T-cell (primary cell): ENCODE measurements around the gene KLF11. TPM values are rescaled to one million over a fixed set of nuclear protein-coding genes. Genes with fewer than 3 reads are reported as not detected.

Source experiments
- ATAC-seq, 4 experiments: fragments of 200-7000 bp in 3 of 4; fragments of 150-1000 bp in 1 of 4; cut with Tn5 transposase; replicated peaks in 1 of 4; 1 replicate in 3 of 4; 2 replicates in 1 of 4; pipeline ENCODE4 v1.10.0; 2021; ENCODE audit warnings: moderate library complexity in 3 of 4, mild to moderate bottlenecking in 2 of 4, moderate number of reproducible peaks in 1 of 4
- CTCF ChIA-PET, 2 donors: fragments of 300-600 bp; sonication (Branson Sonifier 250); formaldehyde crosslinking; loops; one replicate each; lab custom pipeline; 2022; ENCODE audit warnings: antibody characterized with exemption in 2 of 2; lab: Charles Lee
- POLR2A ChIA-PET, 2 donors: fragments of 300-600 bp; sonication (Branson Sonifier 250); formaldehyde crosslinking; loops; one replicate each; lab custom pipeline; 2022; ENCODE audit warnings: antibody characterized with exemption in 2 of 2; lab: Charles Lee
- DNase-seq, 35 experiments: peaks; one replicate each; pipeline versions ENCODE4 v3.0.0 to v3.0.0-alpha.2; 2013 to 2023
- H3K27ac ChIP-seq: one replicate; pipeline ENCODE4 v1.5.1; 2013; ENCODE audit warnings: low read length
- H3K27me3 ChIP-seq, 2 experiments: replicated peaks in 1 of 2; 1 replicate in 1 of 2; 2 replicates in 1 of 2; pipeline versions ENCODE4 v1.6.1 to v1.7.0; 2013; ENCODE audit warnings: low read length in 1 of 2, mixed read lengths in 1 of 2; ENCODE audit not compliant: control insufficient read depth in 2 of 2, insufficient read depth in 2 of 2; ENCODE audit errors: extremely low read depth in 1 of 2
- H3K36me3 ChIP-seq, 2 donors: 1 replicate in 1 of 2; 2 replicates in 1 of 2; pipeline versions ENCODE4 v1.6.1 to v1.7.0; 2013; ENCODE audit warnings: low read length in 1 of 2; ENCODE audit not compliant: control insufficient read depth in 2 of 2, insufficient read depth in 1 of 2; ENCODE audit errors: extremely low read depth in 1 of 2
- H3K4me1 ChIP-seq, 2 experiments: 1 replicate in 1 of 2; 2 replicates in 1 of 2; pipeline versions ENCODE4 v1.6.1 to v1.7.0; 2013; ENCODE audit warnings: low read length in 2 of 2, mixed read lengths in 1 of 2; ENCODE audit not compliant: insufficient read depth in 2 of 2, control insufficient read depth in 1 of 2; ENCODE audit errors: extremely low read depth in 1 of 2
- H3K4me3 ChIP-seq, 2 donors: 1 replicate in 1 of 2; 2 replicates in 1 of 2; pipeline versions ENCODE4 v1.5.1 to v1.7.0; 2013; ENCODE audit warnings: mild to moderate bottlenecking in 2 of 2, low read length in 1 of 2, moderate library complexity in 1 of 2; ENCODE audit not compliant: control insufficient read depth in 1 of 2; ENCODE audit errors: extremely low read depth in 1 of 2
- H3K9me3 ChIP-seq: 2 replicates; pipeline ENCODE4 v1.7.0; 2013
- H3K27ac Mint-ChIP-seq, 2 donors: one replicate each; pipeline ENCODE4 v1.8.0; 2020 to 2021; ENCODE audit warnings: mild to moderate bottlenecking in 2 of 2, mixed read lengths in 2 of 2
- H3K27me3 Mint-ChIP-seq, 2 donors: one replicate each; pipeline ENCODE4 v1.8.0; 2021 to 2022; ENCODE audit warnings: mixed read lengths in 2 of 2
- H3K36me3 Mint-ChIP-seq: one replicate; pipeline ENCODE4 v1.8.0; 2021; ENCODE audit warnings: mixed read lengths
- H3K4me1 Mint-ChIP-seq, 3 donors: one replicate each; pipeline ENCODE4 v1.8.0; 2020 to 2022; ENCODE audit warnings: mixed read lengths in 3 of 3, mild to moderate bottlenecking in 1 of 3
- H3K4me3 Mint-ChIP-seq, 3 donors: one replicate each; pipeline ENCODE4 v1.8.0; 2020 to 2022; ENCODE audit warnings: mild to moderate bottlenecking in 3 of 3, mixed read lengths in 3 of 3, moderate library complexity in 3 of 3
- H3K9me3 Mint-ChIP-seq, 3 donors: one replicate each; pipeline ENCODE4 v1.8.0; 2020 to 2022; ENCODE audit warnings: mixed read lengths in 3 of 3
- WGBS: methylation state at CpG from one replicate; pipeline ENCODE4 v1.1.5; 2013; ENCODE audit warnings: missing lambda C conversion rate; ENCODE audit not compliant: insufficient coverage; 5-methylcytosine and 5-hydroxymethylcytosine counted together
- total RNA-seq, 35 experiments: library from RNA in 6 of 35; stranded (reverse) in 6 of 35; fragments of 120-200 nt in 1 of 35; gene quantifications; one replicate each; pipeline versions ENCODE4 v1.2.1 to v1.2.4 and lab custom pipeline; 2013 to 2026

KLF11 gene
- total RNA-seq, 5 donors from 2014 or later (not counting 1 experiment from before 2014, with no cell fraction given), result 6.8 to 36.3 (median 10.3) TPM

- Mint-ChIP-seq H3K36me3 (no peaks in the 10 kb centered on the region), H3K4me1 (no peaks in the 10 kb centered on the region), H3K4me3 (no peak overlapping the region), H3K9me3 (peaks cover 0 to 5% (median 4%) of the 10 kb centered on the region in 3 donors), H3K27ac (no peak overlapping the region), H3K27me3 (peaks cover 3 to 4% of the 10 kb centered on the region in 2 donors)
- POLR2A ChIA-PET, result interaction anchor here in 1 of 2 donors (0.6 kb wide), 2 partner anchors 31 to 69 kb away, joined by 3 to 5 read pairs; no protein-coding TSS in a partner anchor
- CTCF ChIA-PET, result interaction anchor here in 1 of 2 donors (0.6 kb wide), 1 partner anchor 65 kb away, joined by 3 read pairs; no protein-coding TSS in a partner anchor
- no peak overlapping the region for H3K4me3 ChIP-seq
- peaks cover 0 to 14% of the 10 kb centered on the region in 2 experiments for H3K27me3 ChIP-seq
- H3K9me3 ChIP-seq, result no peaks in the 10 kb centered on the region
- DNase-seq (no peak), ATAC-seq (no peak)
- WGBS, result 89% methylated on average over 8 of the region's 27 CpGs
- H3K36me3 ChIP-seq, result no peaks in the 10 kb centered on the region
- H3K27ac ChIP-seq, result no peak overlapping the region
- no peaks in the 10 kb centered on the region for H3K4me1 ChIP-seq
Measured at GRCh38 chr2:10019602-10020400, 23.5 kb upstream of the KLF11 start.

- Histone ChIP-seq H3K4me3 (no peak overlapping the region), H3K27me3 (peaks cover 0 to 10% of the 10 kb centered on the region in 2 experiments), H3K4me1 (no peaks in the 10 kb centered on the region), H3K36me3 (no peaks in the 10 kb centered on the region), H3K9me3 (no peaks in the 10 kb centered on the region), H3K27ac (no peak overlapping the region)
- no peak for DNase-seq
- no peak for ATAC-seq
- Mint-ChIP-seq H3K4me1 (no peaks in the 10 kb centered on the region), H3K36me3 (no peaks in the 10 kb centered on the region), H3K27me3 (peaks cover 3 to 4% of the 10 kb centered on the region in 2 donors), H3K9me3 (peaks cover 0 to 5% (median 4%) of the 10 kb centered on the region in 3 donors), H3K27ac (no peak overlapping the region), H3K4me3 (no peak overlapping the region)
- 86% methylated on average over 12 of the region's 16 CpGs for WGBS
- CTCF ChIA-PET, result no interaction called here
- POLR2A ChIA-PET, result no interaction called here
Measured at GRCh38 chr2:10022041-10022421, 21.3 kb upstream of the KLF11 start.

- Histone ChIP-seq H3K27ac (no peak overlapping the region), H3K4me1 (no peaks in the 10 kb centered on the region), H3K4me3 (no peak overlapping the region), H3K36me3 (no peaks in the 10 kb centered on the region), H3K9me3 (no peaks in the 10 kb centered on the region), H3K27me3 (peaks cover 0 to 10% of the 10 kb centered on the region in 2 experiments)
- 83% methylated on average over 3 of the region's 4 CpGs for WGBS
- no peaks in the 10 kb centered on the region for H3K36me3 Mint-ChIP-seq
- peaks cover 0 to 2% (median 1%) of the 10 kb centered on the region in 3 donors for H3K9me3 Mint-ChIP-seq
- H3K27ac Mint-ChIP-seq, result no peak overlapping the region
- POLR2A ChIA-PET, result no interaction called here
- no peak overlapping the region for H3K4me3 Mint-ChIP-seq
- no peak for DNase-seq
- CTCF ChIA-PET, result no interaction called here
- ATAC-seq, result no peak
- H3K27me3 Mint-ChIP-seq, result peaks cover under 1 to 4% of the 10 kb centered on the region in 2 donors
- H3K4me1 Mint-ChIP-seq, result peaks cover 0 to 2% (median 0%) of the 10 kb centered on the region in 3 donors
Measured at GRCh38 chr2:10022445-10022844, 20.9 kb upstream of the KLF11 start.

GRCh38 chr2:10022966-10023662 lies 20.2 kb upstream of the KLF11 start:
- Histone ChIP-seq H3K4me1 (peaks cover 0 to 7% of the 10 kb centered on the region in 2 experiments), H3K27ac (no peak overlapping the region), H3K4me3 (no peak overlapping the region), H3K27me3 (peaks cover 0 to 10% of the 10 kb centered on the region in 2 experiments), H3K9me3 (no peaks in the 10 kb centered on the region), H3K36me3 (no peaks in the 10 kb centered on the region)
- ChIA-PET POLR2A (no interaction called here), CTCF (no interaction called here)
- no peak for DNase-seq
- Mint-ChIP-seq H3K4me1 (peaks cover under 1 to 5% (median 3%) of the 10 kb centered on the region in 3 donors), H3K27me3 (peaks cover 0 to 4% of the 10 kb centered on the region in 2 donors), H3K4me3 (no peak overlapping the region), H3K9me3 (no peaks in the 10 kb centered on the region), H3K27ac (no peak overlapping the region), H3K36me3 (no peaks in the 10 kb centered on the region)
- 82% methylated on average over 8 of the region's 10 CpGs for WGBS
- no peak for ATAC-seq

- peaks cover 25 to 32% (median 29%) of the 10 kb centered on the region in 3 donors for H3K4me1 Mint-ChIP-seq
- no peak for ATAC-seq
- no peak overlapping the region for H3K4me3 ChIP-seq
- DNase-seq, result no peak
- no peaks in the 10 kb centered on the region for H3K27me3 Mint-ChIP-seq
- ChIA-PET POLR2A (interaction anchor here in 1 of 2 donors (0.7 kb wide), 1 partner anchor 33 kb away, joined by 13 read pairs; no protein-coding TSS in a partner anchor), CTCF (interaction anchor here (1.5 to 6.1 kb wide), 2 partner anchors 43 kb away, joined by 3 to 27 read pairs; no protein-coding TSS in a partner anchor)
- no peak overlapping the region for H3K27ac Mint-ChIP-seq
- 87% methylated on average over 5 of the region's 8 CpGs for WGBS
- peaks cover 16 to 31% of the 10 kb centered on the region in 2 experiments for H3K4me1 ChIP-seq
- H3K36me3 ChIP-seq, result no peaks in the 10 kb centered on the region
- H3K27ac ChIP-seq, result no peak overlapping the region
- H3K36me3 Mint-ChIP-seq, result no peaks in the 10 kb centered on the region
- no peaks in the 10 kb centered on the region for H3K9me3 Mint-ChIP-seq
- H3K9me3 ChIP-seq, result no peaks in the 10 kb centered on the region
- peak overlapping the region in 1 of 3 donors; percentile 73 for H3K4me3 Mint-ChIP-seq
- H3K27me3 ChIP-seq, result peaks cover 0 to 1% of the 10 kb centered on the region in 2 experiments
Measured at GRCh38 chr2:10026940-10027569, 16.3 kb upstream of the KLF11 start.
